HL-60 (cell line): ENCODE data around the gene CLSTN1.
"Not testable (repeated sequence)": the region's sequence is repeated elsewhere in the genome, so short reads cannot be mapped to it uniquely, and the experiment has no call there.

Experiments
- GABPA ChIP-seq: IDR thresholded peaks from 2 replicates; pipeline ENCODE4 v1.6.1; 2012; ENCODE audit warnings: low read depth
- POLR2AphosphoS5 ChIP-seq: IDR thresholded peaks from 2 replicates; pipeline ENCODE4 v1.6.1; 2012; ENCODE audit warnings: low read depth
- TF ChIP-seq, protein P1 (sequence below): IDR thresholded peaks from one replicate; pipeline ENCODE4 v1.5.1; 2011; ENCODE audit warnings: low read length, control low read depth, inconsistent platforms; ENCODE audit not compliant: insufficient read depth
- TF ChIP-seq, protein P2 (sequence below): IDR thresholded peaks from 2 replicates; pipeline ENCODE4 v1.6.1; 2012; ENCODE audit warnings: low read depth; ENCODE audit not compliant: insufficient replicate concordance

DNA sequence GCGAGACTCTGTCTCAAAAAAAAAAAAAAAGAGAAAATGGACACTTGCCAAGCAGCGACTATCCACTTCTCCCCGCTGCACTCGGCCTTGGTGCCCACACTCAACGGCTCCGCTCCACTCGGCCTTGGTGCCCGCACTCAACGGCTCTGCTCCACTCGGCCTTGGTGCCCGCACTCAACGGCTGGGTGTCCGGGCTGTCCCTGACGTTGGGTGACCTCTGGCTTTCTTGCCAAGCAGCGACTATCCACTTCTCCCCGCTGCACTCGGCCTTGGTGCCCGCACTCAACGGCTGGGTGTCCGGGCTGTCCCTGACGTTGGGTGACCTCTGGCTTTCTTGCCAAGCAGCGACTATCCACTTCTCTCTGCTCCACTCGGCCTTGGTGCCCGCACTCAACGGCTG, 61.3 kb downstream of the CLSTN1 start:
- TF ChIP-seq, protein P1, sequence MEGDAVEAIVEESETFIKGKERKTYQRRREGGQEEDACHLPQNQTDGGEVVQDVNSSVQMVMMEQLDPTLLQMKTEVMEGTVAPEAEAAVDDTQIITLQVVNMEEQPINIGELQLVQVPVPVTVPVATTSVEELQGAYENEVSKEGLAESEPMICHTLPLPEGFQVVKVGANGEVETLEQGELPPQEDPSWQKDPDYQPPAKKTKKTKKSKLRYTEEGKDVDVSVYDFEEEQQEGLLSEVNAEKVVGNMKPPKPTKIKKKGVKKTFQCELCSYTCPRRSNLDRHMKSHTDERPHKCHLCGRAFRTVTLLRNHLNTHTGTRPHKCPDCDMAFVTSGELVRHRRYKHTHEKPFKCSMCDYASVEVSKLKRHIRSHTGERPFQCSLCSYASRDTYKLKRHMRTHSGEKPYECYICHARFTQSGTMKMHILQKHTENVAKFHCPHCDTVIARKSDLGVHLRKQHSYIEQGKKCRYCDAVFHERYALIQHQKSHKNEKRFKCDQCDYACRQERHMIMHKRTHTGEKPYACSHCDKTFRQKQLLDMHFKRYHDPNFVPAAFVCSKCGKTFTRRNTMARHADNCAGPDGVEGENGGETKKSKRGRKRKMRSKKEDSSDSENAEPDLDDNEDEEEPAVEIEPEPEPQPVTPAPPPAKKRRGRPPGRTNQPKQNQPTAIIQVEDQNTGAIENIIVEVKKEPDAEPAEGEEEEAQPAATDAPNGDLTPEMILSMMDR = not testable (repeated sequence)
- TF ChIP-seq POLR2AphosphoS5, GABPA: not testable (repeated sequence)
- TF ChIP-seq, protein P2, sequence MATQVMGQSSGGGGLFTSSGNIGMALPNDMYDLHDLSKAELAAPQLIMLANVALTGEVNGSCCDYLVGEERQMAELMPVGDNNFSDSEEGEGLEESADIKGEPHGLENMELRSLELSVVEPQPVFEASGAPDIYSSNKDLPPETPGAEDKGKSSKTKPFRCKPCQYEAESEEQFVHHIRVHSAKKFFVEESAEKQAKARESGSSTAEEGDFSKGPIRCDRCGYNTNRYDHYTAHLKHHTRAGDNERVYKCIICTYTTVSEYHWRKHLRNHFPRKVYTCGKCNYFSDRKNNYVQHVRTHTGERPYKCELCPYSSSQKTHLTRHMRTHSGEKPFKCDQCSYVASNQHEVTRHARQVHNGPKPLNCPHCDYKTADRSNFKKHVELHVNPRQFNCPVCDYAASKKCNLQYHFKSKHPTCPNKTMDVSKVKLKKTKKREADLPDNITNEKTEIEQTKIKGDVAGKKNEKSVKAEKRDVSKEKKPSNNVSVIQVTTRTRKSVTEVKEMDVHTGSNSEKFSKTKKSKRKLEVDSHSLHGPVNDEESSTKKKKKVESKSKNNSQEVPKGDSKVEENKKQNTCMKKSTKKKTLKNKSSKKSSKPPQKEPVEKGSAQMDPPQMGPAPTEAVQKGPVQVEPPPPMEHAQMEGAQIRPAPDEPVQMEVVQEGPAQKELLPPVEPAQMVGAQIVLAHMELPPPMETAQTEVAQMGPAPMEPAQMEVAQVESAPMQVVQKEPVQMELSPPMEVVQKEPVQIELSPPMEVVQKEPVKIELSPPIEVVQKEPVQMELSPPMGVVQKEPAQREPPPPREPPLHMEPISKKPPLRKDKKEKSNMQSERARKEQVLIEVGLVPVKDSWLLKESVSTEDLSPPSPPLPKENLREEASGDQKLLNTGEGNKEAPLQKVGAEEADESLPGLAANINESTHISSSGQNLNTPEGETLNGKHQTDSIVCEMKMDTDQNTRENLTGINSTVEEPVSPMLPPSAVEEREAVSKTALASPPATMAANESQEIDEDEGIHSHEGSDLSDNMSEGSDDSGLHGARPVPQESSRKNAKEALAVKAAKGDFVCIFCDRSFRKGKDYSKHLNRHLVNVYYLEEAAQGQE = not testable (repeated sequence)
